ENCODE measurements around the gene COL6A5. TPM values are rescaled to one million over a fixed set of nuclear protein-coding genes. Genes with fewer than 3 reads are reported as not detected.

Gene COL6A5
- total RNA-seq, 1 experiment from 2014 or later, result not detected

DNA sequence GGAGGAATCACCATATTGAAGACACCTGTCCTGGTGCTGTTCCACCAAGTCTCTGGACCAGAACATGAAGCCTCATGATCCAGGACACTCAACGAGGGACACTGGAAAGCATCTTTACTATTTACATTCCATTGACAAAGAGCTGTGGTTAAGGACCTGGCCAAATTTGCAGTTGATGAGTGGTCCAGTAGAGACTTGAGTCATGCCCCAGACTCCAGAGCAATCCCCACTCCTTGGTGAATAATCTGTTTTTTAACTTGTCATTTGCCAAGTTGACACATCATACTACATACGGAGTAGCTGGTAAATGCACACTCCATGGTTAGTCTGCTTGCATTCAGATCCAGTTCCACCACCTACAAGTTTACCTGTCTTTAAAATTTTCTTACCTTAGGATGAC, 170.3 kb downstream of the COL6A5 start:
- no peak for DNase-seq
- Histone ChIP-seq H3K36me3 (ENCODE audit: insufficient read depth, low read length) (no peaks in the 10 kb centered on the region), H3K4me2 (ENCODE audit: low read depth, low read length, poor library complexity, severe bottlenecking) (no peak overlapping the region), H3K9me2 (replicated peaks; ENCODE audit: insufficient read depth, low read length) (no peaks in the 10 kb centered on the region), H3K27ac (ENCODE audit: low read length) (no peak overlapping the region), H3K9me3 (ENCODE audit: low read length) (no peaks in the 10 kb centered on the region), H3K4me3 (ENCODE audit: low read length) (no peak overlapping the region), H3K4me1 (ENCODE audit: low read length) (no peaks in the 10 kb centered on the region), H4K20me1 (ENCODE audit: insufficient read depth, low read depth, low read length) (no peaks in the 10 kb centered on the region), H3K9ac (ENCODE audit: low read length) (no peak overlapping the region), H2AFZ (ENCODE audit: low read length) (no peak overlapping the region), H3K79me2 (ENCODE audit: low read length) (no peaks in the 10 kb centered on the region), H3K27me3 (ENCODE audit: low read length) (no peaks in the 10 kb centered on the region)

DNA sequence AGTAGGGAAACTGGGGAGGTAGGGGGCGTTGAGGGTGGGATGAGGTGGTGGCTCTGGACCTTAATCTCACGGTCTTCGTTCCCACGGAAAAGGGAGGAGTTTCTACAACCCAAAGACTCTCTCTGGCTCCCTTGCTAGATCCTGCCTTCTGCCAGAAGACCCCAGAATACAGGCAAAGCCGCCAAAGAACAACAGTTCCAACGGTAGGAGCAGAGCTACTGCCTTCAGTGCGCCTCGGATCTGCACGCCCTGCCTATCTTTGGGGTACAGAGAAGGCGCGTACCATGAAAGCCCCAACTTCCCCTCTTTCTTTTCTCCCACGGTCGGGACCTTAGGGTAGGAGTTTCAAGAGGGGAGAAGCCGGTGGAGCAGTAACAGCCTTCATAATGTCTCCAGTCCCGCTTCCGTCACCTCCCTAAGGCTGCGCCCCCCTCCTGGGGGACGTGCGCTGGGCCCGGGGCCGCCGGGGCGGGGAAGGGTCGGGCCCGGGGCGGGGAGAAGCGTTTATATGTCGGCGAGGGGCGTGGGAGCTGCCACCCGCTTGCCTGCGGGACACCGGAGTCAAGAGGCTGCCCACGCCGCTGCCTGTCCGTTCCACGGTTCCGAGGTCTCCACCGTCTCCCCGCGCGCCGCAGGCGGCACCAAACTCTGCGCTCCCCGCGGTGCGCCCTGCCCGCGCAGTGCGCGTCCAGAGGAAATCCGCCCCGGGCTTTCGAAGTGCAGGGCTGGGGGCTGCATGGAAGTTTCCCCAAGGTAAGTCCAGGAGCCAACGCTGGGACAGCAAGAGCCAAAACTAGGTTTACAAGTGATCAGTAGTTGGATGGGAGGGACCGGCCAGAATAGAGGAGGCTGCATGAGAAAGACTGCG, 171.4 kb downstream of the COL6A5 start, which contains the start of gene COL6A6:
Gene COL6A6 (plus strand): TSS at position 533 of the 868 bp plus-strand sequence. CDS start 43,188 bp downstream, outside the sequence.
- Histone ChIP-seq H3K4me1 (ENCODE audit: low read length) (no peaks in the 10 kb centered on the region), H3K9me2 (replicated peaks; ENCODE audit: insufficient read depth, low read length) (no peaks in the 10 kb centered on the region), H3K9ac (ENCODE audit: low read length) (no peak within 1 kb of the TSS), H3K27ac (ENCODE audit: low read length) (no peak within 1 kb of the TSS), H3K79me2 (ENCODE audit: low read length) (no peaks in the 10 kb centered on the region), H2AFZ (ENCODE audit: low read length) (no peak within 1 kb of the TSS), H3K36me3 (ENCODE audit: insufficient read depth, low read length) (no peaks in the 10 kb centered on the region), H3K4me3 (ENCODE audit: low read length) (no peak within 1 kb of the TSS), H3K9me3 (ENCODE audit: low read length) (no peaks in the 10 kb centered on the region), H3K27me3 (ENCODE audit: low read length) (no peaks in the 10 kb centered on the region), H3K4me2 (ENCODE audit: low read depth, low read length, poor library complexity, severe bottlenecking) (no peak within 1 kb of the TSS), H4K20me1 (ENCODE audit: insufficient read depth, low read depth, low read length) (no peaks in the 10 kb centered on the region)
- no peak for DNase-seq

DNA sequence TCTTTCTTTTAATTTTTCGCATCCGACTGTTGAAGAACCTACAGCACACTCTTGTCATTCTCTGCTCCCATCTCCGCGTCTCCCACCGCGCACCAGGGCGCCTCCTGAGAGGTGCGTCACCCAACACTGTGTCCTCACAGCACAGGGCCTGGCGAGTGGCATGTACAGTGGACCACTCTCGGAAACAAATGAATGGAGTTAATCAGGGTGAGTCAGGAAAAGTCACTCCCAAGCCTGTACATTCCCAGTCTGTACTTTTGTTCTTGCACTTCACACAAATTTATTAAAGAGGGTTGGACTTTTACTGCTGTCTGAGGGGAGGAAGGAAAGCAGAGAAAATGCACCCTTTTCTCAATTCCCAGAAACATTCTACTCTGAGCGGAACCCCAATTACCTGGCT, 172.1 kb downstream of the COL6A5 start:
- Histone ChIP-seq H3K36me3 (ENCODE audit: insufficient read depth, low read length) (no peaks in the 10 kb centered on the region), H3K27ac (ENCODE audit: low read length) (no peak overlapping the region), H3K9ac (ENCODE audit: low read length) (no peak overlapping the region), H4K20me1 (ENCODE audit: insufficient read depth, low read depth, low read length) (no peaks in the 10 kb centered on the region), H2AFZ (ENCODE audit: low read length) (no peak overlapping the region), H3K27me3 (ENCODE audit: low read length) (no peaks in the 10 kb centered on the region), H3K9me2 (replicated peaks; ENCODE audit: insufficient read depth, low read length) (no peaks in the 10 kb centered on the region), H3K9me3 (ENCODE audit: low read length) (no peaks in the 10 kb centered on the region), H3K79me2 (ENCODE audit: low read length) (no peaks in the 10 kb centered on the region), H3K4me1 (ENCODE audit: low read length) (no peaks in the 10 kb centered on the region), H3K4me3 (ENCODE audit: low read length) (no peak overlapping the region), H3K4me2 (ENCODE audit: low read depth, low read length, poor library complexity, severe bottlenecking) (no peak overlapping the region)
- DNase-seq, result no peak

DNA sequence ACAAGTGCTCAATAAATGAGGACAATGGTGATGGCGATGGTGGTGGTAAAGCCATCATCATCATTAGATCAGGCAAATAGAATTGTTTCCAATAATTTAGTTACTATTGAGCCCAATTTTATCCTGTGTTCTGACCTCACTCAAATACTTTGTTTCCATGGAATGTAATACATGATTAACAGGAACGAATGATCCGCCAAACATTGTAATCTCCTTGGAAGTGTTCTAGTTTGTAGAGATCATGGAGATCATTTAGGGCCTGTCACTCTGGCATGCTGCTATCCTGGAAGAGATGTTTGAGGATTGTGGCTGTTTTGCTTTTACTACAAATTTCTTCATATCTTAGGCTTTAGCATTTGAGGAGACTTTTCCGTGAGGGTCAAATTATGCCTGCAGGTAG, 174.3 kb downstream of the COL6A5 start:
- Histone ChIP-seq H3K9me2 (replicated peaks; ENCODE audit: insufficient read depth, low read length) (no peaks in the 10 kb centered on the region), H3K4me3 (ENCODE audit: low read length) (no peak overlapping the region), H3K27me3 (ENCODE audit: low read length) (no peaks in the 10 kb centered on the region), H3K4me1 (ENCODE audit: low read length) (no peaks in the 10 kb centered on the region), H3K36me3 (ENCODE audit: insufficient read depth, low read length) (no peaks in the 10 kb centered on the region), H3K4me2 (ENCODE audit: low read depth, low read length, poor library complexity, severe bottlenecking) (no peak overlapping the region), H2AFZ (ENCODE audit: low read length) (no peak overlapping the region), H3K9ac (ENCODE audit: low read length) (no peak overlapping the region), H3K79me2 (ENCODE audit: low read length) (no peaks in the 10 kb centered on the region), H3K27ac (ENCODE audit: low read length) (no peak overlapping the region), H3K9me3 (ENCODE audit: low read length) (no peaks in the 10 kb centered on the region), H4K20me1 (ENCODE audit: insufficient read depth, low read depth, low read length) (no peaks in the 10 kb centered on the region)
- DNase-seq, result no peak

DNA sequence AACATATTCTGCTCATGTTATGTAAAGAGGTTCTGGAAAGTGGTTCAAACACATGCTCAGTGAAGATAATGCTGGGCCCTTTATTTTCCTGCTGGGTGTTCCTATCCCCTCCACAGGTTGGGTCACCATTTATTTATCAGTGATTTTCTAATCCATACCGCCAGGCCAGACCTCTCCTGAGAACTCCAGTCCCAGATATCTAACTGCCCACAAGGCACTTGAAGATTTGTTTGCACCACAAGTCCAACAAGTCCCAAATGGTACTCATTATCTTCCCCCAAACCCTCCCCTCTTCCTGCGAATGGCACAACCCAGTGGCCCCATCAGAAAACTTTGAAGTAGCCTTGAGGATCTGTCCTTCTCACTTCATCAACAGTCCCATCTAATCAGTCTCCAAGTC, 176.9 kb downstream of the COL6A5 start:
- no peak overlapping the region for H3K9ac ChIP-seq (ENCODE audit: low read length)
- H3K4me2 ChIP-seq (ENCODE audit: low read depth, low read length, poor library complexity, severe bottlenecking), result no peak overlapping the region
- no peak overlapping the region for H3K27ac ChIP-seq (ENCODE audit: low read length)
- DNase-seq, result no peak
- no peaks in the 10 kb centered on the region for H3K79me2 ChIP-seq (ENCODE audit: low read length)
- H3K4me1 ChIP-seq (ENCODE audit: low read length), result no peaks in the 10 kb centered on the region
- no peak overlapping the region for H2AFZ ChIP-seq (ENCODE audit: low read length)
- no peaks in the 10 kb centered on the region for H4K20me1 ChIP-seq (ENCODE audit: insufficient read depth, low read depth, low read length)
- H3K9me3 ChIP-seq (ENCODE audit: low read length), result no peaks in the 10 kb centered on the region
- H3K4me3 ChIP-seq (ENCODE audit: low read length), result no peak overlapping the region
- no peaks in the 10 kb centered on the region for H3K36me3 ChIP-seq (ENCODE audit: insufficient read depth, low read length)
- H3K27me3 ChIP-seq (ENCODE audit: low read length), result no peaks in the 10 kb centered on the region
- H3K9me2 ChIP-seq (replicated peaks; ENCODE audit: insufficient read depth, low read length), result no peaks in the 10 kb centered on the region

- Histone ChIP-seq H4K20me1 (ENCODE audit: insufficient read depth, low read depth, low read length) (no peaks in the 10 kb centered on the region), H3K36me3 (ENCODE audit: insufficient read depth, low read length) (no peaks in the 10 kb centered on the region), H3K4me1 (ENCODE audit: low read length) (peaks cover 16% of the 10 kb centered on the region), H3K4me2 (ENCODE audit: low read depth, low read length, poor library complexity, severe bottlenecking) (no peak overlapping the region), H3K27ac (ENCODE audit: low read length) (no peak overlapping the region), H2AFZ (ENCODE audit: low read length) (no peak overlapping the region), H3K79me2 (ENCODE audit: low read length) (no peaks in the 10 kb centered on the region), H3K27me3 (ENCODE audit: low read length) (no peaks in the 10 kb centered on the region), H3K4me3 (ENCODE audit: low read length) (no peak overlapping the region), H3K9me2 (replicated peaks; ENCODE audit: insufficient read depth, low read length) (no peaks in the 10 kb centered on the region), H3K9ac (ENCODE audit: low read length) (no peak overlapping the region), H3K9me3 (ENCODE audit: low read length) (no peaks in the 10 kb centered on the region)
- DNase-seq, result no peak
Measured at GRCh38 chr3:130527426-130527825, 182.0 kb downstream of the COL6A5 start.

DNA sequence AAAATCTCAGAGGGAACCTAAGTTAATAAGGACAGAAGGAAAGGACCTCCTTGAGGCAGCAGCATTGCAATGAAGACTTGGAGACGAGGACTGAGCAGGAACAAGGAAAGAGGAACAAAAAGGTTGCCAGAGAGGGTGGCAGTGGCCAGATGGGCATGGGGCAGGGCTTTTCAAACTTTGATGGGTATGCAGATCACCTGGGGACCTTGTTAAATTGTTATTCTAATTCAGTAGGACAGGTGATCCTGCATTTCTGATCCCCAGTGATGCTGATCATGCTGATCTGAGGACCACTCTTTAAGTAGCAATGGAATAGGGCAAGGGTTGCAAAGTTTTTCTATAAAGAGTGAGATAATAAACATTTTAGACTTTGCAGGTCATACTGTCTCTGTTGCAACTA, 182.6 kb downstream of the COL6A5 start:
- no peak overlapping the region for H3K4me2 ChIP-seq (ENCODE audit: low read depth, low read length, poor library complexity, severe bottlenecking)
- H3K27ac ChIP-seq (ENCODE audit: low read length), result no peak overlapping the region
- no peak overlapping the region for H2AFZ ChIP-seq (ENCODE audit: low read length)
- H3K36me3 ChIP-seq (ENCODE audit: insufficient read depth, low read length), result no peaks in the 10 kb centered on the region
- H3K4me3 ChIP-seq (ENCODE audit: low read length), result no peak overlapping the region
- peaks cover 16% of the 10 kb centered on the region for H3K4me1 ChIP-seq (ENCODE audit: low read length)
- DNase-seq, result no peak
- no peaks in the 10 kb centered on the region for H3K9me3 ChIP-seq (ENCODE audit: low read length)
- H3K79me2 ChIP-seq (ENCODE audit: low read length), result no peaks in the 10 kb centered on the region
- no peaks in the 10 kb centered on the region for H3K27me3 ChIP-seq (ENCODE audit: low read length)
- no peaks in the 10 kb centered on the region for H3K9me2 ChIP-seq (replicated peaks; ENCODE audit: insufficient read depth, low read length)
- no peaks in the 10 kb centered on the region for H4K20me1 ChIP-seq (ENCODE audit: insufficient read depth, low read depth, low read length)
- H3K9ac ChIP-seq (ENCODE audit: low read length), result no peak overlapping the region

DNA sequence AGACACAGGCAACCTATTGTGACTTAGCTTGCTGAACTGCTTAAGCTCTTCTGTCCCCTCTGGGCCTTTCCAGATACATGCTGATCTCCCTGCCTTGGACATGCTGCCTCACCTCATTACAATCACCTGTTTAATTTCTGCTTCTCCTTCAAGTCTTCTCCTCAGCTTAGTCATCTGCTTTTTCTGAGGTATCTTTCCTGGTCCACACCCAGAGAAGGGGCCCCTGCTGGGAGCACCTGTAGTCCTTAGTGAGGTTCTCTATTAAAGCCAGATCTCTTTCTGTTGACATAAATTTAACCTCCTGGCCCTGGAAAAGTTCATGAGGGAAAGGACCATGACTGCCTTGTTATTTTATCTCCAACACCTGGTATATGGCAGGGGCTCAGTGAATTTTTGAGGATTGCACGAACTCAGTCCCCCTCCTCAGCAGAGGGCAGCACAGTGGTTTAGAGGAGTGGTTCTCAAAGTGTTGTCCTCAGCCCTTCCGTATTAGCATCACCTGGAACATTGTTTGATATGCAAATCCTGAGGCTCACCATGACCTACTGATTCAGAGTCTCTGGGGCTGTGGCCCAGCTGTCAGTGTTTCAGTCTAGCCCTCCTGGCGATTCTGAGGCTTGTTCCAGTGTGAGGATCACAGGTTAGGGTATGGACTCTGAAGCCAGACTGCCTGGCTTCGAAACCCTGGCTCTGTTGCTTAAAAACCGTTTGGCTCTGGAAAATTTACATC, 184.2 kb downstream of the COL6A5 start:
- Histone ChIP-seq H3K36me3 (ENCODE audit: insufficient read depth, low read length) (no peaks in the 10 kb centered on the region), H3K9me3 (ENCODE audit: low read length) (no peaks in the 10 kb centered on the region), H2AFZ (ENCODE audit: low read length) (no peak overlapping the region), H3K4me2 (ENCODE audit: low read depth, low read length, poor library complexity, severe bottlenecking) (no peak overlapping the region), H4K20me1 (ENCODE audit: insufficient read depth, low read depth, low read length) (no peaks in the 10 kb centered on the region), H3K4me3 (ENCODE audit: low read length) (no peak overlapping the region), H3K27me3 (ENCODE audit: low read length) (no peaks in the 10 kb centered on the region), H3K79me2 (ENCODE audit: low read length) (no peaks in the 10 kb centered on the region), H3K27ac (ENCODE audit: low read length) (no peak overlapping the region), H3K9ac (ENCODE audit: low read length) (no peak overlapping the region), H3K9me2 (replicated peaks; ENCODE audit: insufficient read depth, low read length) (no peaks in the 10 kb centered on the region), H3K4me1 (ENCODE audit: low read length) (peaks cover 16% of the 10 kb centered on the region)
- DNase-seq, result peak; percentile 45
